GM12864 (cell line): ENCODE results near the gene TOR1A.

Experiments used
- DNase-seq: peaks from one replicate; pipeline ENCODE4 v3.0.0-alpha.2; 2011; ENCODE audit warnings: low read depth
- H3K4me3 ChIP-seq: 2 replicates; pipeline ENCODE4 v1.5.1; 2011; ENCODE audit warnings: mild to moderate bottlenecking, low read depth, low read length, control low read depth
- TF ChIP-seq, protein P1 (sequence below): IDR thresholded peaks from 2 replicates; pipeline ENCODE4 v1.5.1; 2011; ENCODE audit warnings: low read depth, mild to moderate bottlenecking, moderate library complexity, low read length, control low read depth, inconsistent platforms; ENCODE audit errors: missing control alignments

TOR1A gene

DNA sequence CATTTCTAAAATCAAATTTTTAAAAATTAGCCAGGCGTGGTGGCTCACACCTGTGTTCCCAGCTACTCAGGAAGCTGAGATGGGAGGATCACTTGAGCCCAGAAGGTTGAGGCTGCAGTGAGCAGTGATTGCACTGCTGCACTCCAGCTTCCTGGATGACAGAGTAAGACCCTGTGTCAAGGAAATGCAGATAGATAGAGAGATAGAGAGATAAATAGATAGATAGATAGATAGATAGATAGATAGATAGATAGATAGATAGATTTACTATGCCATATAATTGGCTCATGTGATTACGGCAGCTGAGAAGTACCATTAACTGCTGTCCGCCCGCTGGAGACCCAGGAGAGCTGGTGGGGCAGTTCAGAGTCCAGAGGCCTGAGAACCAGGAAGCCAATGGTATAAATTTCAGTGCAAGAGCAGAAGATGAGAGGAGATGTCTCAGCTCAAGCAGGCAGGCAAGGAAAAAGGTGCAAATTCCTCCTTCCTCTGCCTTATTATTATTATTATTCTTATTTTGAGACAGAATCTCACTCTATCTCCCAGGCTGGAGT, 58.1 kb downstream of the TOR1A start:
- no peak for DNase-seq

GRCh38 chr9:129762985-129763926, 60.7 kb downstream of the TOR1A start:
- no peak for DNase-seq
- TF ChIP-seq, protein P1, sequence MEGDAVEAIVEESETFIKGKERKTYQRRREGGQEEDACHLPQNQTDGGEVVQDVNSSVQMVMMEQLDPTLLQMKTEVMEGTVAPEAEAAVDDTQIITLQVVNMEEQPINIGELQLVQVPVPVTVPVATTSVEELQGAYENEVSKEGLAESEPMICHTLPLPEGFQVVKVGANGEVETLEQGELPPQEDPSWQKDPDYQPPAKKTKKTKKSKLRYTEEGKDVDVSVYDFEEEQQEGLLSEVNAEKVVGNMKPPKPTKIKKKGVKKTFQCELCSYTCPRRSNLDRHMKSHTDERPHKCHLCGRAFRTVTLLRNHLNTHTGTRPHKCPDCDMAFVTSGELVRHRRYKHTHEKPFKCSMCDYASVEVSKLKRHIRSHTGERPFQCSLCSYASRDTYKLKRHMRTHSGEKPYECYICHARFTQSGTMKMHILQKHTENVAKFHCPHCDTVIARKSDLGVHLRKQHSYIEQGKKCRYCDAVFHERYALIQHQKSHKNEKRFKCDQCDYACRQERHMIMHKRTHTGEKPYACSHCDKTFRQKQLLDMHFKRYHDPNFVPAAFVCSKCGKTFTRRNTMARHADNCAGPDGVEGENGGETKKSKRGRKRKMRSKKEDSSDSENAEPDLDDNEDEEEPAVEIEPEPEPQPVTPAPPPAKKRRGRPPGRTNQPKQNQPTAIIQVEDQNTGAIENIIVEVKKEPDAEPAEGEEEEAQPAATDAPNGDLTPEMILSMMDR = no peak
- no peak overlapping the region for H3K4me3 ChIP-seq

More for the DNA sequence above, 58.1 kb downstream of the TOR1A start:
- TF ChIP-seq, protein P1 = no peak
- H3K4me3 ChIP-seq = no peak overlapping the region
